HG02588 (cell line): ENCODE data around the gene EXOC3L4.
"Not testable (repeated sequence)": the region's sequence is repeated elsewhere in the genome, so short reads cannot be mapped to it uniquely, and the experiment has no call there.

ENCODE experiments used
- ATAC-seq: cut with Tn5 transposase; IDR thresholded peaks from one replicate; pipeline ENCODE4 v1.9.1; 2021; ENCODE audit warnings: mild to moderate bottlenecking, moderate library complexity; ENCODE audit not compliant: unreplicated experiment

Gene EXOC3L4

GRCh38 chr14:103118018-103118662 lies 23.6 kb downstream of the EXOC3L4 start:
- no peak for ATAC-seq

- no peak for ATAC-seq
These were observed 24.3 kb downstream of the EXOC3L4 start for GRCh38 chr14:103118663-103119404.

- ATAC-seq: not testable (repeated sequence)
These were observed 25.0 kb downstream of the EXOC3L4 start for GRCh38 chr14:103119527-103119926.

- ATAC-seq: no peak
These were observed 26.8 kb downstream of the EXOC3L4 start for GRCh38 chr14:103121121-103121845.

DNA sequence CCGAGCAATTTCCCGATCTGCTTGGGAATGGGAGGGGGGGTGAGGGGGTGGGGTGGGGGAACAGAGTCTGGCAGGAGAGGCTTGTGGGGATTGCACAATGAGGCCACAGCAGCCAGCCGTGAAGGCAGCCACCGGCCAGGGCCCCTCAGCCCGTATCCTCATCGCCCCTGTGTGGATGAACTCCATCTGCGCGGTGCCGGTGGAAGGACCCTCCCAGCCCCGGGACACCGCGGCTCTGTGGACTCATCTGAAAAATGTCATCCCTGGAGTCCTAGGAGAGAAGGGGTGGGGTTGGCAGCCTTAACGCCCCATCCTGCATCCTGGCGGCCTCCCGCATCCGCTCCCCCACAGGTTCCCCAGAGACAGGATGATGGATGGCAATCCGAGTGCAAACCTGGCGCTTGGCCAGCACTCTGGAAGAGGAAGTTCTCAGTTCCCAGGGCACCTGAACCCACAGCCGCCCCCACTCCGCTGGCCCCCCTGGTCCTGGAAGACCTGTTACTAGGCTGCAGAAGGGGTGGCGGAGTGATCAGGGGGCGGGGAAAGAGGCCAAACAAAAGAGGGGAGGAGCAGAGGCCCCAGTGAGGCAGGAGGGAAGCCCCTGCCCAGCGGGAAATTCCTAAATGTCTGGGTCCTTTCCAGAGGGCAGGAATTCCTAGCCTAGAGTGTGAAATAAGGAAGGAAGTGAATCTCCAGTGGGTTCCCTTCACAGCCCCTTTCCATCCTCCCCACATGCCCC lies 27.5 kb downstream of the EXOC3L4 start:
- ATAC-seq: no peak

DNA sequence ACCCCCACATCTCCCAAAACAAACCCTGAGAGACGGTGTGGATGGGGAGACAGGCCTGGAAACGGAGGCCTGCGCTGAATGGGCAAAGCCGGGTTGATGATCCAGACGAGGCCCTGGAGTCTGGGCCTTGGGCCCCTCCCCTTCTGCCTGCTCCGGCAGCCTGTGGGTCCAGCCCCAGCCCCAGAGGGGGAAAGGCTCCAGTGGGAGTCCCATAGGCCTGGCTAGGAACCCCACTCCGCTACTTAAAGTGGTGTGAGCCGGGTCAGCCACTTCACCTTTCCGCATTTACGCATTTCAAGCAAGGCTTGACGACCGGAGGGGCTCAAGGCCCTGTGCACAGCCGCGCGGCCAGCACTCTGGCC lies 28.0 kb downstream of the EXOC3L4 start:
- ATAC-seq: no peak

DNA sequence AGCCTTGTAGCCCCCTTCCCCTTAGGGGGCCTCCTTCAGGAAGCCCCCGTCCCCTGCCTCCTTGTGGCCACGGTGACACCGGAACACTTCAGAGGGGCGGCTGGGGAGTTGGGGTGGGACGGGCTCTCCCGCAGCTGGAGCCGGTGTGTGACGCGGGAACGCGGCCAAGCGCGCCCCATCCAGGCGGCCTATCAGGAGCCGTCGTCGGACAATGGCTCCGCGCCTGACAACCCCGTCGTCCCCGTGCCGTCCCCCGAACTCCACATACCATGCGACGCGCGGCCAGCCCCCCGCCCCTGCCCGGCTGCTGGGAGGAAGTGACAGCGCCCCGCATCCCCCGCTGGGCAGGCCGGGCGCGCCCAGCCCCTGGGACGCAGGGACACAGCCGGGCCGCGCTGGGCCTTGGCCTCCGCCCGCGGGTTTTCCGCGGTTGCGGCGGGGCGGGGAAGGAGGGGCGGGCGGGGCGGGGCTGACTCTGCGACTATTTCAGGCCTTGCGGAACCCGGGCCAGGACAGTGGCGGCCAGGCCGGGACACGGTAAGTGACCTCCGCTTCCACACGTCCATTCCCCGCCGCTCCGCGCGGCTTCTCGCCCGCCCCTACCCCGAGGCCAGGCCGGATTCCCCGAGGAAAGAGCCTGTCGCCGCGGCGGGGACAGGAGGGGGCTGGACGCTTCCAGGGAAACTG lies 28.6 kb downstream of the EXOC3L4 start, which contains the start of gene TNFAIP2:
TNFAIP2 (plus strand) TSS at position 515 of the 687 bp plus-strand sequence. CDS start 2,997 bp downstream, outside the sequence.
- no peak for ATAC-seq

- ATAC-seq: no peak
These were observed 29.3 kb downstream of the EXOC3L4 start for GRCh38 chr14:103123634-103124500.

GRCh38 chr14:103124501-103125001 lies 30.0 kb downstream of the EXOC3L4 start:
- no peak for ATAC-seq

DNA sequence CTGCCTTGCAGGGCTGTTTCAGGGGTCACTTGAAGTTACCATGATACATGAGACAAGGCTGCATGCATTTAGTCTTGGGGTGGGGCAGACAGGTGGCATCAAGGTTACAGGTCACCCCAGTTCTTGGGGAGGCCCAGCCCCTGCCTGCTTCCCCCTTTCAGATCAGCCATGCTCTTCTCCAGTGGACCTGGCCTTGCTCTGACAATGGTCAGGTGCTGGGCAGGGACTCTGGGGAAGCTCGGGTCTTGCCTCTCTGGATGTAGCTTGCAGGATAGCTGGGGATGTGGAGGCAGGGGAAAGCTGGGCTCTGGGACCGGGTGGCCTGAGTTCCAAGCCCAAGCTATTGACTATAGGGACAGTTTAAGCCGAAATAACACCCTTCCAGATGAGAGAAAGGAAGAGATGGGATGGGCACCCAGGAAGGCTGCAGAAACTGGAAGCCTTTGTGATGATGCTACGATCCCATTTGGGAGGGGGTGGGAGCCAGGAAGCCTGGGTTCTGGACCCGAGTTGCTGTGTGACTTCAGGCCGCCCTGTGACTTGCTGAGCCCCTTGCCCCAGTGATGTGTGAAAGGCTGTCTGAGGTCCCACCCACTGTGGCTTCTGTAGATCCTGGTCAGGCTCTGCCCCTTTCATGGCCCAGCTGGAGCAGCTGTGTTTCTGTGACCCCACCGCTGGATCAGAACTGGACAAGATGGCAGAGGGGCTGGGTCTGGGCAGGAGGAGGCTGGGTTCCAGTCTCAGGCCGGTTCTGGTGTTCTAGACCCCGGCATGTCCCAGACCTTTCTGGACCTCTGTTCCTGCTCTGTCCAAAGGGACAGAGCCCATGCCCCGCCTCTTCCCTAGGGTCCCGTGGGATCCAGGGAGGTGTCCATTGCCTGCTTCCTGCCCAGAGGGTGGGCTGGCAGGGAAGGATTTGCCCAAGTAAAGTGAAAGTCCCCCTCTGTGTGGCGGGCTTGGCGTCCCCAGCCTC lies 30.9 kb downstream of the EXOC3L4 start:
- no peak for ATAC-seq

DNA sequence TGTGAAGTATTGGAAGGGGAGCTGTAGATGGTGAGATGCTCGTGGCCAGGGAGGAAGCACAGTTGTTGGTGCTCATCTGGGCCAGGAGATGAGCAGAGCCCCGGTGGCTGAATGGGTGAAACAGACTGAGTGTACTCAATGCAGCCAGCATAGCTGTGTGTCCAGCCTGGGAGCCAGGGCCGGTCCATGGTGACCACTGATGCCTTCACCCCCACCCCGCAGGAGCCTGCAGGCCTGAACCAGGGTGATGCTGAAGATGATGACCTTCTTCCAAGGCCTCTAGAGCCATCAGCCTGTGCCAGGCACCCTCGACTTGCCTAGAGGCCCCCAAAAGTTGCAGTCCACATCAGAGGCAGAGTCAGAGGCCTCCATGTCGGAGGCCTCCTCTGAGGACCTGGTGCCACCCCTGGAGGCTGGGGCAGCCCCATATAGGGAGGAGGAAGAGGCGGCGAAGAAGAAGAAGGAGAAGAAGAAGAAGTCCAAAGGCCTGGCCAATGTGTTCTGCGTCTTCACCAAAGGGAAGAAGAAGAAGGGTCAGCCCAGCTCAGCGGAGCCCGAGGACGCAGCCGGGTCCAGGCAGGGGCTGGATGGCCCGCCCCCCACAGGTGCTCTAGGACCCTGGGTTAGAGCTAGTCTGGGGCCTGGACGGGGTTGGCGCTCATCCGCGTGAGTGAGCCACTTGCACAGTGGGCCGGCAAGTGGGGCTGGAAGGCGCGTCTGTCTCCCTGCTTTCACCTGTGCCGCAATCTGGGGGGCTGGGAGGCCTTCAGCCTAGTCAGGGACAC lies 31.8 kb downstream of the EXOC3L4 start:
- ATAC-seq: no peak

- ATAC-seq: no peak
These were observed 32.4 kb downstream of the EXOC3L4 start for GRCh38 chr14:103126873-103127304.

DNA sequence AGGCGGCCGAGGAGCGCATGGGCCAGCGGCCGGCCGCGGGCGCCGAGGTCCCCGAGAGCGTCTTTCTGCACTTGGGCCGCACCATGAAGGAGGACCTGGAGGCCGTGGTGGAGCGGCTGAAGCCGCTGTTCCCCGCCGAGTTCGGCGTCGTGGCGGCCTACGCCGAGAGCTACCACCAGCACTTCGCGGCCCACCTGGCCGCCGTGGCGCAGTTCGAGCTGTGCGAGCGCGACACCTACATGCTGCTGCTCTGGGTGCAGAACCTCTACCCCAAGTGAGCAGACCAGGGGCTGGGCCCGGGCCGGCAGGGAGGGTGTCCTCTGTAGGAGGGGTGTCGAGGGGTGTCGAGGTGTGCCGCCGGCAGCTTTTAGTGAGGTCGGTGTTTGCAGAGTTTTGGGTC lies 32.8 kb downstream of the EXOC3L4 start:
- no peak for ATAC-seq

GRCh38 chr14:103127861-103128598 lies 33.5 kb downstream of the EXOC3L4 start:
- ATAC-seq: no peak

GRCh38 chr14:103128631-103129300 lies 34.2 kb downstream of the EXOC3L4 start:
- no peak for ATAC-seq
